Lung (tissue), 12 donors: ENCODE measurements around the gene SPAG17. TPM values are rescaled to one million over a fixed set of nuclear protein-coding genes. Genes with fewer than 3 reads are reported as not detected.
A peak's percentile ranks its signal among the peaks of the same experiment; 100 is the strongest.

ENCODE experiments used
- ATAC-seq: fragments of 200-7000 bp; cut with Tn5 transposase; one replicate; pipeline ENCODE4 v1.9.1; 2020; ENCODE audit warnings: moderate number of reproducible peaks; ENCODE audit not compliant: insufficient read depth, low FRiP score
- DNase-seq, 3 donors: peaks; one replicate each; pipeline ENCODE4 v3.0.0-alpha.2; 2013 to 2017
- H3K27ac ChIP-seq, 2 donors: one replicate each; pipeline ENCODE4 v1.5.1; 2013; ENCODE audit warnings: mild to moderate bottlenecking in 2 of 2, moderate library complexity in 2 of 2, control low read depth in 1 of 2, inconsistent platforms in 1 of 2, low read depth in 1 of 2, low read length in 1 of 2
- H3K27me3 ChIP-seq, 3 donors: one replicate each; pipeline ENCODE4 v1.5.1; 2013; ENCODE audit warnings: low read length in 2 of 3; ENCODE audit not compliant: control insufficient read depth in 3 of 3, insufficient read depth in 3 of 3
- H3K36me3 ChIP-seq, 4 donors: one replicate each; pipeline ENCODE4 v1.5.1; 2013; ENCODE audit warnings: low read length in 4 of 4, mild to moderate bottlenecking in 1 of 4, moderate library complexity in 1 of 4; ENCODE audit not compliant: control insufficient read depth in 4 of 4, insufficient read depth in 4 of 4
- H3K4me1 ChIP-seq, 5 donors: one replicate each; pipeline ENCODE4 v1.5.1; 2013; ENCODE audit warnings: low read length in 5 of 5, mild to moderate bottlenecking in 2 of 5, moderate library complexity in 1 of 5; ENCODE audit not compliant: control insufficient read depth in 5 of 5, insufficient read depth in 5 of 5
- H3K4me3 ChIP-seq: one replicate; pipeline ENCODE4 v1.5.1; 2013; ENCODE audit warnings: mild to moderate bottlenecking, control low read depth, moderate library complexity
- H3K9ac ChIP-seq, 2 donors: one replicate each; pipeline ENCODE4 v1.5.1; 2013; ENCODE audit warnings: low read length in 2 of 2, control low read depth in 1 of 2; ENCODE audit not compliant: insufficient read depth in 1 of 2
- H3K9me3 ChIP-seq, 4 donors: one replicate each; pipeline ENCODE4 v1.5.1; 2013; ENCODE audit warnings: low read length in 3 of 4, mild to moderate bottlenecking in 1 of 4, moderate library complexity in 1 of 4; ENCODE audit not compliant: control insufficient read depth in 4 of 4, insufficient read depth in 3 of 4
- WGBS, 2 donors: extraction: QIAGEN DNeasy Blood & Tissue Kit; methylation state at CpG; one replicate each; pipeline ENCODE4 v1.1.7; 2013; 5-methylcytosine and 5-hydroxymethylcytosine counted together
- polyA plus RNA-seq, 2 donors: library from polyadenylated mRNA; stranded (reverse); fragments of 200-250 nt; gene quantifications; one replicate each; pipeline ENCODE4 v1.2.1, GENCODE V29; 2013
- total RNA-seq, 2 donors: library from RNA; depleted of rRNA in 1 of 2; stranded (reverse); fragments of >200 nt in 1 of 2; gene quantifications; one replicate each; pipeline ENCODE4 v1.2.1, GENCODE V29; 2014 to 2021
- TF ChIP-seq, protein P1 (sequence below): IDR thresholded peaks from 2 replicates; pipeline ENCODE4 v1.5.1; 2012; ENCODE audit warnings: mild to moderate bottlenecking; ENCODE audit errors: control extremely low read depth, extremely low read depth
- donor health status: control.
- donor health status: control.
- donor health status: Bipolar disorder and iron deficiency.
- donor health status: healthy.
- donor health status: DM: yes; HTN: yes; CAD: no.

The SPAG17 gene
- total and polyA plus RNA-seq, 4 donors = 3.3 to 40.0 (median 12.4) TPM

DNA sequence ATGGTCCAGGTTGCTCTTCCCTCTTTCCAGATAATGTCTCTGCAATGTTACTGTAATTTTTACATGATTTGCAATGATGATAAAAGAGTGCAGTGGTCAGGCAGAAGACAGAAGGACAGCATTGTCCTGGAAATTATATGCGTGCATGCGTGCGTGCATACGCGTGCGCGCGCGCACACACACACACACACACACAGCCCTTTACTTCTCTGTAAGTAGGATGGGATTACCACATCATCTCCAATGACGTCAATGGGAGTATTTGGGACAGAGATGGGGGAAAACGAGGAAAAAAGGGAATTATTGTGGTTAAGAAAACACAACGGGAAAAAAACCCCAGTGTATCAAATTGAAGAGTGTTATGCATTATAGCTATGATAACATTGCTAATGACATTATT, 99.7 kb downstream of the SPAG17 start:
- H3K27ac ChIP-seq = no peak overlapping the region
- no peaks in the 10 kb centered on the region for H3K27me3 ChIP-seq
- H3K36me3 ChIP-seq = no peaks in the 10 kb centered on the region
- H3K9me3 ChIP-seq = no peaks in the 10 kb centered on the region
- ATAC-seq = no peak
- no peaks in the 10 kb centered on the region for H3K4me1 ChIP-seq
- H3K4me3 ChIP-seq = no peak overlapping the region
- no peak for DNase-seq
- TF ChIP-seq, protein P1, sequence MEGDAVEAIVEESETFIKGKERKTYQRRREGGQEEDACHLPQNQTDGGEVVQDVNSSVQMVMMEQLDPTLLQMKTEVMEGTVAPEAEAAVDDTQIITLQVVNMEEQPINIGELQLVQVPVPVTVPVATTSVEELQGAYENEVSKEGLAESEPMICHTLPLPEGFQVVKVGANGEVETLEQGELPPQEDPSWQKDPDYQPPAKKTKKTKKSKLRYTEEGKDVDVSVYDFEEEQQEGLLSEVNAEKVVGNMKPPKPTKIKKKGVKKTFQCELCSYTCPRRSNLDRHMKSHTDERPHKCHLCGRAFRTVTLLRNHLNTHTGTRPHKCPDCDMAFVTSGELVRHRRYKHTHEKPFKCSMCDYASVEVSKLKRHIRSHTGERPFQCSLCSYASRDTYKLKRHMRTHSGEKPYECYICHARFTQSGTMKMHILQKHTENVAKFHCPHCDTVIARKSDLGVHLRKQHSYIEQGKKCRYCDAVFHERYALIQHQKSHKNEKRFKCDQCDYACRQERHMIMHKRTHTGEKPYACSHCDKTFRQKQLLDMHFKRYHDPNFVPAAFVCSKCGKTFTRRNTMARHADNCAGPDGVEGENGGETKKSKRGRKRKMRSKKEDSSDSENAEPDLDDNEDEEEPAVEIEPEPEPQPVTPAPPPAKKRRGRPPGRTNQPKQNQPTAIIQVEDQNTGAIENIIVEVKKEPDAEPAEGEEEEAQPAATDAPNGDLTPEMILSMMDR = no peak
- H3K9ac ChIP-seq = no peak overlapping the region
- 95 to 96% methylated on average over 12 of the region's 12 CpGs for WGBS, 2 donors

DNA sequence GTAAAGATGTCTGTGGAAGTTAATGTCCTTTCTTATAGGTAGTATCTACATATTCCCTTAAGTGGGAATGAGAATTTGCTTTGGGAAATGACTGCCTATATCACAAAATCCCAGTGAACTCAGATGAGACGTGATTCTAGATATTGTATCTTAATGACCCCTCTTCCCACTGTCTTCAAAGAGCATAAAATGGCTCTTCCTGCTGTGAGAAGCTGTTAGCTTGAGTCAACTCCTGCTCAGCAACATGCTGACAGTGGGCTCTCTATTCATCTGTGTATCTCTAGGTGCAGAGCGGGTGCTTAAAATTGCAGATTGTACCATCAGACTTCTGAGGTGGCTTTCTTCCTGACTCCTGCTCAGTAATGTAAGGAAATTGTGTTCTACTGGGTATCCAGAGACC, 100.6 kb downstream of the SPAG17 start:
- no peaks in the 10 kb centered on the region for H3K27me3 ChIP-seq
- DNase-seq (no peak), ATAC-seq (no peak)
- H3K36me3 ChIP-seq = no peaks in the 10 kb centered on the region
- no peak overlapping the region for H3K9ac ChIP-seq
- TF ChIP-seq, protein P1 = no peak
- H3K4me1 ChIP-seq = no peaks in the 10 kb centered on the region
- WGBS, 2 donors = 83 to 88% methylated on average over 2 of the region's 2 CpGs
- H3K27ac ChIP-seq = no peak overlapping the region
- H3K9me3 ChIP-seq = no peaks in the 10 kb centered on the region
- H3K4me3 ChIP-seq = no peak overlapping the region

DNA sequence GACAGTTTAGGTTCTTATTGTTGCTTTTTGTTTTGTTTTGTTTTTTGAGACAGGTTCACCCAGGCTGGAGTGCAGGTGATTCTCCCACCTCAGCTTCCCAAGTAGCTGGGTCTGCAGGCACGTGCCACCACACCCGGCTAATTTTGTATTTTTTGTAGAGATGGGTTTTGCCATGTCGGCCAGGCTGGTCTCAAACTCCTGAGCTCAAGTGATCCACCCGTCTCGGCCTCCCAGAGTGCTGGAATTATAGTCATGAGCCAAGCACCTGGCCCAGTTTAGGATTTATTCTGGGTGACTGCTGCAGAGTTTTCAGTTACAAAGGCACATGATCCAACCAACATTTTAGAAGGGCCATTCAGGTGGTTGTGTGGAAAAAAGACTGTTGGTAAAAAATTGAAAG, 102.0 kb downstream of the SPAG17 start:
- 93 to 97% methylated on average over 5 of the region's 5 CpGs for WGBS, 2 donors
- TF ChIP-seq, protein P1 = no peak

DNA sequence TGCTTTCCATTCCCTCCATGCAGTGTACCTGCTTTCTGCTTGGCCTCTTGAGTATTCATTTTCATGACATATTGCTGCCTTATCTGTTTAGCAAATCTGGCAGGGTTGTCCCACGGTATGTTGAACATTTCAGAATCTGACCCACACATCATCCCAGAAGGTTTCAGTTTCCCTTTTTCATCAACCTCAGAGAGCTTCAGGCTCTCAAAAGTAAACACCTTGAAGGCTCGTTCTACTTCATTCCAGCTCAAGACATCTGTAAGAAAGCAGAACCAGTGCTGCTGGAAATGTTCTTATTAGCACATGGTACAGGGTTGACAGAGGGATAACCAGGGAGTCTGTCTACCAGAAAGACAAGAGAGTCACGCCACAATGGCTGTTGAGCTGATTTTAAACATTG, 103.6 kb downstream of the SPAG17 start:
- ATAC-seq (no peak), DNase-seq (peak in 1 of 3 donors; percentile 44)
- Histone ChIP-seq H3K9ac (no peak overlapping the region), H3K4me3 (no peak overlapping the region), H3K27ac (no peak overlapping the region), H3K9me3 (no peaks in the 10 kb centered on the region), H3K4me1 (no peaks in the 10 kb centered on the region), H3K36me3 (no peaks in the 10 kb centered on the region), H3K27me3 (no peaks in the 10 kb centered on the region)
- 32 to 36% methylated on average over 3 of the region's 3 CpGs for WGBS, 2 donors
- TF ChIP-seq, protein P1 = no peak

More for the DNA sequence above, 102.0 kb downstream of the SPAG17 start:
- H3K4me1 ChIP-seq = no peaks in the 10 kb centered on the region
- H3K9me3 ChIP-seq = no peaks in the 10 kb centered on the region
- no peaks in the 10 kb centered on the region for H3K36me3 ChIP-seq
- no peaks in the 10 kb centered on the region for H3K27me3 ChIP-seq
- no peak overlapping the region for H3K4me3 ChIP-seq
- H3K27ac ChIP-seq = no peak overlapping the region
- DNase-seq = no peak
- no peak for ATAC-seq
- no peak overlapping the region for H3K9ac ChIP-seq
